Right lobe of liver (tissue), 6 donors: ENCODE data around the gene VWA5B2. TPM values are rescaled to one million over a fixed set of nuclear protein-coding genes. Genes with fewer than 3 reads are reported as not detected.

ENCODE experiments used
- ATAC-seq, 4 donors: fragments of 200-7000 bp; cut with Tn5 transposase; one replicate each; pipeline ENCODE4 v1.9.1; 2020; ENCODE audit warnings: mild to moderate bottlenecking in 4 of 4, moderate library complexity in 4 of 4
- DNase-seq, 3 donors: peaks; one replicate each; pipeline ENCODE4 v3.0.0-alpha.2; 2020
- H3K27ac ChIP-seq, 3 donors: fragments of 200-600 bp; one replicate each; pipeline ENCODE4 v1.8.0; 2022
- H3K27me3 ChIP-seq, 2 donors: fragments of 200-600 bp; one replicate each; pipeline ENCODE4 v1.8.0; 2022
- H3K36me3 ChIP-seq, 4 donors: fragments of 200-600 bp; sonication (generic) in 1 of 4; one replicate each; pipeline versions ENCODE4 v1.5.1 to v1.8.0; 2017 to 2022; ENCODE audit warnings: control low read depth in 1 of 4
- H3K4me1 ChIP-seq, 4 donors: fragments of 200-600 bp; sonication (generic) in 1 of 4; one replicate each; pipeline versions ENCODE4 v1.5.1 to v1.8.0; 2017 to 2022; ENCODE audit warnings: control low read depth in 1 of 4
- H3K4me3 ChIP-seq, 3 donors: fragments of 200-600 bp; one replicate each; pipeline ENCODE4 v1.8.0; 2022
- H3K9me3 ChIP-seq, 4 donors: fragments of 200-600 bp; sonication (generic) in 1 of 4; one replicate each; pipeline versions ENCODE4 v1.5.1 to v1.8.0; 2017 to 2022; ENCODE audit warnings: control low read depth in 1 of 4
- POLR2A ChIP-seq: fragments of 450-650 bp; IDR thresholded peaks from one replicate; pipeline ENCODE4 v1.6.1; 2017; ENCODE audit warnings: antibody characterized with exemption, mild to moderate bottlenecking
- WGBS: methylation state at CpG from one replicate; pipeline ENCODE4 v1.1.6; 2018; ENCODE audit warnings: low coverage, low lambda C conversion rate; ENCODE audit not compliant: insufficient coverage; ENCODE audit errors: missing lambda C conversion rate; 5-methylcytosine and 5-hydroxymethylcytosine counted together
- intact Hi-C, 2 donors: fragments of 100-400 bp; cut with DNase I; formaldehyde crosslinking; loops; one replicate each; pipeline versions ENCODE4 v1.11.2 to v1.14.1; 2022
- total RNA-seq, 6 experiments: library from RNA; depleted of rRNA in 2 of 6; stranded (reverse); fragments of >200 nt in 2 of 6; fragmentation: NEBNext Ultra II Directional in 3 of 6; extraction: Animal tissue kit (Norgen Biotek cat#: 25700) in 3 of 6; gene quantifications; one replicate each; pipeline versions ENCODE4 v1.1.0 to v1.2.4, GENCODE V29; 2016 to 2023
- TF ChIP-seq, protein P1 (sequence below), 4 donors: fragments of 200-600 bp in 3 of 4; fragments of 450-650 bp in 1 of 4; IDR thresholded peaks; one replicate each; pipeline versions ENCODE4 v1.5.1 to v1.8.0; 2016 to 2022; ENCODE audit warnings: antibody characterized with exemption in 4 of 4, mild to moderate bottlenecking in 2 of 4
- donor health status: DM: no; HTN: yes; CAD: no.
- donor health status: DM: no; HTN: no; CAD: no.
- donor health status: DM: no; HTN: no; CAD: no.
- donor health status: DM: no; HTN: yes; CAD: no.
- donor health status: DM: no; HTN: yes; CAD: no.

The VWA5B2 gene
- total RNA-seq, 6 experiments from 2014 or later: 0.21 to 0.59 (median 0.25) TPM; not detected in 3

DNA sequence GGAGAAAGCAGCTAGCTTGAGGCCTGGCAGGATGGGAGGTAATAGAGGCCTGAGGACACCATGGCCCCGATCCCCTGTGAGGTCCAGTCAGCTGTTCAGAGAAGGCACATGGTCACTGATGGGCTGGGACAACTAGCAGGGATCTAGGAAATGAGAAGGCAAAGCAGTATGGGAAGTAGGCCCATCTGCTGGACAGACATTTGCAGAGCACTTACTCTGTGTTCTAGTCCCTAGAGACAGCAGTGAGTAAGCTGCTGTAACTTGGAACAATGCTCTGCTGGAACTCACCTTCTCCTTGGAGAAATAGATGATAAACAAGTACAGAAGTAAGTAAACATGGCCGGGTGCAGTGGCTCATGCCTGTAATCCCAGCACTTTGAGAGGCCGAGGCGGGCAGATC is 53.6 kb downstream of the VWA5B2 start:
- H3K4me1 ChIP-seq: no peaks in the 10 kb centered on the region
- no peak overlapping the region for H3K27ac ChIP-seq
- H3K4me3 ChIP-seq: no peak overlapping the region
- TF ChIP-seq, protein P1, sequence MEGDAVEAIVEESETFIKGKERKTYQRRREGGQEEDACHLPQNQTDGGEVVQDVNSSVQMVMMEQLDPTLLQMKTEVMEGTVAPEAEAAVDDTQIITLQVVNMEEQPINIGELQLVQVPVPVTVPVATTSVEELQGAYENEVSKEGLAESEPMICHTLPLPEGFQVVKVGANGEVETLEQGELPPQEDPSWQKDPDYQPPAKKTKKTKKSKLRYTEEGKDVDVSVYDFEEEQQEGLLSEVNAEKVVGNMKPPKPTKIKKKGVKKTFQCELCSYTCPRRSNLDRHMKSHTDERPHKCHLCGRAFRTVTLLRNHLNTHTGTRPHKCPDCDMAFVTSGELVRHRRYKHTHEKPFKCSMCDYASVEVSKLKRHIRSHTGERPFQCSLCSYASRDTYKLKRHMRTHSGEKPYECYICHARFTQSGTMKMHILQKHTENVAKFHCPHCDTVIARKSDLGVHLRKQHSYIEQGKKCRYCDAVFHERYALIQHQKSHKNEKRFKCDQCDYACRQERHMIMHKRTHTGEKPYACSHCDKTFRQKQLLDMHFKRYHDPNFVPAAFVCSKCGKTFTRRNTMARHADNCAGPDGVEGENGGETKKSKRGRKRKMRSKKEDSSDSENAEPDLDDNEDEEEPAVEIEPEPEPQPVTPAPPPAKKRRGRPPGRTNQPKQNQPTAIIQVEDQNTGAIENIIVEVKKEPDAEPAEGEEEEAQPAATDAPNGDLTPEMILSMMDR (IDR thresholded peaks at IDR 0.05): no peak
- TF ChIP-seq POLR2A: no peak
- H3K36me3 ChIP-seq: no peaks in the 10 kb centered on the region
- DNase-seq (no peak), ATAC-seq (no peak)
- intact Hi-C loops: loop anchor here in 1 of 2 donors (10.0 kb wide), 1 partner anchor 388 kb away; no protein-coding TSS in a partner anchor
- 83% methylated on average over 4 of the region's 4 CpGs for WGBS
- no peaks in the 10 kb centered on the region for H3K9me3 ChIP-seq
- no peaks in the 10 kb centered on the region for H3K27me3 ChIP-seq

DNA sequence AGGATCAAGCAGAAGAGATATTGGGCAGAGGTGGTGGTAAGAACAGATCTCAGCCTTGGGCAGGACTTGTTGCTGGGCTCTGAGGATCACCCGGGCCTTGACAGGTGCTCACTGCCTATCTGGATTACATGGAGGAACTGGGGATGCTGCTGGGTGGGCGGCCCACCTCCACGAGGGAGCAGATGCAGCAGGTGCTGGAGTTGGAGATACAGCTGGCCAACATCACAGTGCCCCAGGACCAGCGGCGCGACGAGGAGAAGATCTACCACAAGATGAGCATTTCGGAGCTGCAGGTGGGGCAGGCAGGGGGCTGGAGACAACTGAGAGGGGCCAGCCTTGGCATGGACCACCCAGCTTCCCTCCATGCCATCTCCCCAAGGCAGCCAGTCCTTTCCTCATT is 54.3 kb downstream of the VWA5B2 start:
- Histone ChIP-seq H3K36me3 (no peaks in the 10 kb centered on the region), H3K4me1 (no peaks in the 10 kb centered on the region), H3K27me3 (no peaks in the 10 kb centered on the region), H3K4me3 (no peak overlapping the region), H3K27ac (no peak overlapping the region), H3K9me3 (no peaks in the 10 kb centered on the region)
- TF ChIP-seq, protein P1 (IDR thresholded peaks at IDR 0.05): no peak
- no peak for TF ChIP-seq POLR2A
- DNase-seq: no peak
- intact Hi-C loops: loop anchor here in 1 of 2 donors (10.0 kb wide), 1 partner anchor 389 kb away; no protein-coding TSS in a partner anchor
- 76% methylated on average over 2 of the region's 8 CpGs for WGBS
- no peak for ATAC-seq

DNA sequence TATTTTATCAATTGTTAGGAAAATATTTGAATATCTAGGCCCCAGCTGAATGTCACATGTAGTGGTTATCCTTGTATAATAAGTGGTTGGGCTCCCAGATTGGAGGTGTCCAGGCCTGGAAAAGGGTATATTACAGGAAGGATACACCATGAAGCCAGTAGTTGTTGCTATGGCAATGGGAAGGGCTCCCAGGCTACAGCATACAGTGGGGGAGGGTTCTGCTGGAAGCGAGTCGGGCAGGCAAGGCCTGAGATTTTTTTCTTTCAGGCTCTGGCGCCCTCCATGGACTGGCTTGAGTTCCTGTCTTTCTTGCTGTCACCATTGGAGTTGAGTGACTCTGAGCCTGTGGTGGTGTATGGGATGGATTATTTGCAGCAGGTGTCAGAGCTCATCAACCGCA is 55.3 kb downstream of the VWA5B2 start:
- ATAC-seq (peak; percentile 80 to 95 (median 86)), DNase-seq (peak in 2 of 3 donors; percentile 55 to 64)
- intact Hi-C loops: loop anchor here in 1 of 2 donors (10.0 kb wide), 1 partner anchor 390 kb away; no protein-coding TSS in a partner anchor
- Histone ChIP-seq H3K4me1 (no peaks in the 10 kb centered on the region), H3K27ac (no peak overlapping the region), H3K36me3 (no peaks in the 10 kb centered on the region), H3K4me3 (no peak overlapping the region), H3K9me3 (no peaks in the 10 kb centered on the region), H3K27me3 (no peaks in the 10 kb centered on the region)
- 20% methylated on average over 1 of the region's 4 CpGs for WGBS
- TF ChIP-seq, protein P1 (IDR thresholded peaks at IDR 0.05): peak; percentile 27 to 38 (median 32)
- no peak for TF ChIP-seq POLR2A

DNA sequence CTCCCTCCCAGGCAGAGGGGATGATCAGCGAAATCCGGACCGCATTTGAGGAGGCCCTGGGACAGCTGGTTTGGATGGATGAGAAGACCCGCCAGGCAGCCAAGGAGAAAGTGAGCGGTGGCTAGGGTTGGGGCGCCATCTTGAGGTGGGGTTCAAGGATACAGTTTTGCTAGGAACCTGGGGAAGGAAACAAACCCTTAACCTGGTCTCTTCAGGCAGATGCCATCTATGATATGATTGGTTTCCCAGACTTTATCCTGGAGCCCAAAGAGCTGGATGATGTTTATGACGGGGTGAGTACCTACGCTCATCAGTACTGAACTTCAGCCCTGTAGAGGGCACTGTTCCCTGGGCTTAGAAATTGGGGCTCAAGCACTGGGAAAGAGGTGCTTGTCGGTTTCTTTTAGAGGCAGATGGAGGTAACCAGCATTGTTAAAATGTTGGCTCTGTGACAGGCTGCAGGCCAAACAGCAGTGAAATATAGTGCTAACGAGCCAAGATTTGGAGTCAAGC is 60.1 kb downstream of the VWA5B2 start:
- Histone ChIP-seq H3K27ac (no peak overlapping the region), H3K4me3 (no peak overlapping the region), H3K4me1 (no peaks in the 10 kb centered on the region), H3K27me3 (no peaks in the 10 kb centered on the region), H3K9me3 (no peaks in the 10 kb centered on the region), H3K36me3 (no peaks in the 10 kb centered on the region)
- no peak for TF ChIP-seq POLR2A
- TF ChIP-seq, protein P1 (IDR thresholded peaks at IDR 0.05): peak; percentile 50 to 64 (median 54)
- ATAC-seq (peak; percentile 73 to 80 (median 76)), DNase-seq (peak in 2 of 3 donors; percentile 38 to 66)
- WGBS: 3% methylated on average over 10 of the region's 10 CpGs
- intact Hi-C loops: loop anchor here in 1 of 2 donors (10.0 kb wide), 1 partner anchor 395 kb away; no protein-coding TSS in a partner anchor
